GM19395 (cell line): Measurements from ENCODE around the gene CA9.

Source experiments
- ATAC-seq: cut with Tn5 transposase; IDR thresholded peaks from one replicate; pipeline ENCODE4 v1.9.1; 2021; ENCODE audit warnings: mild to moderate bottlenecking, moderate library complexity; ENCODE audit not compliant: unreplicated experiment

CA9 gene

GRCh38 chr9:35675204-35675603 is 1.5 kb downstream of the CA9 start:
- no peak for ATAC-seq

GRCh38 chr9:35675732-35676392 is 2.1 kb downstream of the CA9 start:
- no peak for ATAC-seq

GRCh38 chr9:35679091-35679490 is 5.4 kb downstream of the CA9 start:
- ATAC-seq = no peak

DNA sequence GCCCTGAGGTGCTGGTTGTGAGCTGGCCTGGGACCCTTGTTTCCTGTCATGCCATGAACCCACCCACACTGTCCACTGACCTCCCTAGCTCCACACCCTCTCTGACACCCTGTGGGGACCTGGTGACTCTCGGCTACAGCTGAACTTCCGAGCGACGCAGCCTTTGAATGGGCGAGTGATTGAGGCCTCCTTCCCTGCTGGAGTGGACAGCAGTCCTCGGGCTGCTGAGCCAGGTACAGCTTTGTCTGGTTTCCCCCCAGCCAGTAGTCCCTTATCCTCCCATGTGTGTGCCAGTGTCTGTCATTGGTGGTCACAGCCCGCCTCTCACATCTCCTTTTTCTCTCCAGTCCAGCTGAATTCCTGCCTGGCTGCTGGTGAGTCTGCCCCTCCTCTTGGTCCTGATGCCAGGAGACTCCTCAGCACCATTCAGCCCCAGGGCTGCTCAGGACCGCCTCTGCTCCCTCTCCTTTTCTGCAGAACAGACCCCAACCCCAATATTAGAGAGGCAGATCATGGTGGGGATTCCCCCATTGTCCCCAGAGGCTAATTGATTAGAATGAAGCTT is 6.1 kb downstream of the CA9 start:
- no peak for ATAC-seq

- no peak for ATAC-seq
These were observed 6.8 kb downstream of the CA9 start for GRCh38 chr9:35680331-35681105.

DNA sequence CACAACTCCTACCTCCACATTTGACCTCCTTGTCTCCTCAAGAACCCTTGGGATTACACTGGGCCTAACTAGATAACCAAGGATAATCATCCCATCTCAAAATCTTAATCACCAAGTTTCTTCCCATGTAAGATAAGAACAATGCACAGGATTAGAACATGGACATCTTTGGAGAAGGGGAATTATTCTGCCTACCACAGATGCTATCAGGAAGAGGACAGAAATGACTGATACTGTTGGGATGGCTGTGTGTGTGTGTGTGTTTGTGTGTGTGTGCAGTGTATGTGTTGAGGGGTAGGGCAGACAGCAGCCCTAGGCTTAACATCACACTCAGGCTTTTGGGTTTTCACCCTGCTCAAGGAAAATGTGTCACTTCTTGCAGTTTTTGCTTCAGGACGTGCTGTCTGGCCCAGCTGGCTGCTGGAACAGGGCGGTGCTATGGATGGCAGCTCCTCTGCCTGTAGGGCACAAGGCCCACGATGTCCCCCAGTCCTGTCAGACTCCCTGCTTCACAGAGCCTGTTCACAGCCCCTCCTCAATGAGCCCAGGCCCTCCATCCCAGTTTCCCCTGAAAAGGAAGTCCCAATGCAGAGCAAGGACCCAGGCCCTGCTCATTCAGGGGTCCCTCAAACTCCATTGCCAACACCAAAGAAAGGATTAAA is 7.7 kb downstream of the CA9 start:
- no peak for ATAC-seq

GRCh38 chr9:35682051-35682450 is 8.3 kb downstream of the CA9 start:
- ATAC-seq = no peak

DNA sequence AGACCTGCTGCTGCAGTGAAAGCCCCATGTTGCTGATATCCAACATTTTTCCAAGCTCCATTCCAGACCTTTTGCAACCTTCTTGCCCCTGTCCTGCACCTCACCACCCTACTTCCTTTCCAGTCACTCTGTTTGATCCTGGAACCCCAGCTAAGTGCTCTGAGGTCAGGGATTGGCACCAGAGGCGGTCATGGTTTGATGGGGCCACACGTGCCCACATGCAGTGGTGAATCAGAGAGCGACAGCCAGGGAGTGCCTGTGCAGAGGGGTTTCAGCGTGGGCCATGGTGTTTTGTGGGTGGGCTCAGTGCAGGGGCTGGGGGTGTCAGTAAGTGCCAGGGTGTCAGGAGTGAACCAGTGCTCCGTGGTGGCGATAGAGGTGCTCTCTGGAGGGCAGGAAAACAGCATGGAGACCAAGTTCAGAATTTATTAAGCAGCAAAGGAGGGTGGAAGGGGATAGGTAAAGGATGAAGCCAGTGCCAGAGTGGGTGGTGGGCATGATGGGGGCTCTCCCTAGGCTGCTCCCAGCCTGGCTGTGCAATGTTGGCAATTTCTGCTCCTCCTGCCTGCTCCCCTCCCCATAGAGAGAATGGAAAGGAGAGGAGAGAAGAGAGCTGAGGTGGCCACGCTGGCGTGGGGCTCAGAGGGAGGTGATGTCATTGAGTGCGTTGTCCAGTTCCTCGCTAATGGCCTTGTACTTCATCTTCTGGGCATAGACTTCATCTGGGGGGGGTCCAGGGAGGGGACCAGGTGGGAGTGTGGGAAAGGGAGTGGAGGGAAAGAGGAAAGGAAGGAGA is 9.0 kb downstream of the CA9 start:
- ATAC-seq = no peak

DNA sequence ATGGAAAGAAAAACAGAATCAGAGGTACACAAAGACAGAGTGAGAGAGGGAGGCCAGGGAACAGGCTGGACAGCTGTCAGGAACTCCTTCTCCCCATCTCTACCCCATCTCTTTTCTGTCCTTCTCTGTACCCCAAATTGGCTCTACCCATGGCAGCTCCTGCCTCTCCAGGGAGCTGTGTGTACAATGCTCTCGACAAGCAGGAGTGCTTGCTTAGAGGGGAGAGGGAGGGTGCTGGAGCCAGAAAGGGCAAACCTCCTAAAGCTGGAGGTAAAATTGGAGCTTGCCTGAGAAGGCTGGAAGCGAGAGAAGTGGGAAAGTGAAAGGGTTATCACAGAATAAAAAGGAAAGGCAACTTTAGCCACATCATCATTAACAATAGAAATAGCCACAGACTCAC is 9.6 kb downstream of the CA9 start:
- ATAC-seq = no peak

GRCh38 chr9:35684921-35685320 is 11.2 kb downstream of the CA9 start:
- no peak for ATAC-seq

- ATAC-seq = no peak
These were observed 11.8 kb downstream of the CA9 start for GRCh38 chr9:35685506-35685905.

- ATAC-seq = no peak
These were observed 12.8 kb downstream of the CA9 start for GRCh38 chr9:35686222-35687203.

GRCh38 chr9:35687306-35687705 is 13.6 kb downstream of the CA9 start:
- ATAC-seq = no peak

DNA sequence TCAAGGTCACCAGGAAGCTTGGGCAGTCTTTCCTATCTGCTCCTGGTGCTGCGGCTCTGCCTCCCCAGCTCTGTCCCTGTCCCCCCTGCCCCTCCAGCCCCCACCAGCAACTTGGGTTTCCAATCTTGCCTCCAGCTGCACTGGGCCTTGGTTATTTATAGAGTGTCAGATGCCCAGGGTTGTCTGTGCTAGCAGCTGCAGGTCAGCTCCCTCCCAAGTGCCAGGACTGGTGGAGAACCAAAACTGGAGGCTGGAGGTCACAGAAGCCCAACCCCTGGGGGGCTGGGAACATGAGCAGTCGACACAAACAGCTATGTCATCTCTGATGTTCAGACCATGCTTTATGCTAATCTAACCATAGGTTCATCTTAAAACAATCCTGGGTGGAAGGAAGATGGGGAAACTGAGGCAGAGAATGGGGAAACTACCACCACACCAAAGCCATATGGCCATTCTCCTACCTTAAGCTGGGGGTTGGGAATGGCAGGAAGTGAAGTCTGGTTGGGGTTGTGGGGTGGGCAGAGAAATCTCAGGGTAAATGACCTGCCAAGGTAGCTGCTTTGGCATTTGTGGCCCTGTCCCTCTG is 14.3 kb downstream of the CA9 start:
- no peak for ATAC-seq

DNA sequence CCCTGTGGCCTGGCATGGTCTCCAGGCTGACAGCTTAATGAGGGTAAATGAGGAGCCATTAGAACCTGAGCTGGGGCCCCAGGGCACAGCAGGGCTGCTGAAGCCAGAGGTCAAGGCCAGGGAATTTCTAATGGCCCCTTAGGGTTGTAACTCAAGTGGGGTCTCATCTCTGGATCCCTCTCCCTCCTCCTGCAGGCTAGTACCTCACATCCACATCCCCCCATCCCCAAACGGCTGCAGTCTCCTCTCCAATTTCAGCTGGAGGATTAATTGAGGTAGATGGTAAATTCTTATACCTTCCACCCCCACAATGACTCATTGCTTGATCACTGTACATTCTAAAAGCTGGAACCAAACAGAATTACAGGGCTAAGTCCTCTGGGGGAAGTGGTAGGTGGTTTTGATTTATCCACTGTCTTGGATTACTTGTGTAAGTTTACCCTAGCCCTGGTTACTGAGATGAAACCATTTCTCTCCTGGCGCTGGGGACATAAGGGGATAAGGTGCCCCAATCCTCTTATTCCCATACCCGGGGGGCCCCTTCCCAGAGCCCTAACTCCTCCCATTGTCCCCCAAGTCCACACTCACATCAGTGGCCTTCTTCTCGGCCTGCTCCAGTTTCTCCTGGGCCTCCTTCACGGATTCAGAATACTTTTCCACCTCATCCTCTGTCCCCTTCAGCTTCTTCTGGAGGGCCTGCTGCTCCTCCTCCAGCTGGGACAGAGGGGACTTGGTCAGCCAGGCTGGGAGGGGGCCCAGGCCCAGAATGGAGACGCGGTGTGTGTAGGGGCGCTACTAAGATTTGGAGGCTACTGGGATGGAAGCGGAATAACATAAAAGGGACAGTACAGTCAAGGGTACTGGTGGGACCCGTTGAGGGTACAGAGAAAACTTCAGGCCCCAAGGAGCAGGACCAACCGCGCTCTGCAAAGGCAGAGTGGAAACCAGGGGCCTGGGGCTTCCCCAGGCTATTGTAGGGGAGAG is 15.1 kb downstream of the CA9 start:
- no peak for ATAC-seq

GRCh38 chr9:35689542-35690293 is 16.0 kb downstream of the CA9 start, which contains the start of gene TPM2:
Gene TPM2 (minus strand): TSS chr9:35689925. CDS start chr9:35689817, 108 bp downstream.
- no peak for ATAC-seq

GRCh38 chr9:35690294-35690613 is 16.5 kb downstream of the CA9 start:
- ATAC-seq = no peak
